Activated naive CD4-positive, alpha-beta T cell treated with anti-CD3 and anti-CD28 coated beads, Interleukin-2, amount 50 U/mL, for 72 hours (primary cell): Measurements from ENCODE around the gene TPM1. TPM values are rescaled to one million over a fixed set of nuclear protein-coding genes. Genes with fewer than 3 reads are reported as not detected.

ENCODE experiments used
- ATAC-seq, 2 donors: fragments of 150-1000 bp; cut with Tn5 transposase; 2 replicates each; pipeline ENCODE4 v1.10.0; 2021; ENCODE audit warnings: mild to moderate bottlenecking in 2 of 2, moderate library complexity in 2 of 2
- DNase-seq, 2 donors: peaks; one replicate each; pipeline ENCODE4 v3.0.0; 2021 to 2022; ENCODE audit warnings: low spot score in 2 of 2
- H3K27ac Mint-ChIP-seq, 2 donors: one replicate each; pipeline ENCODE4 v1.8.0; 2022; ENCODE audit warnings: mild to moderate bottlenecking in 2 of 2, mixed read lengths in 2 of 2
- H3K36me3 Mint-ChIP-seq, 2 donors: one replicate each; pipeline ENCODE4 v1.8.0; 2022; ENCODE audit warnings: mixed read lengths in 2 of 2
- H3K9me3 Mint-ChIP-seq, 2 donors: one replicate each; pipeline ENCODE4 v1.8.0; 2022; ENCODE audit warnings: mixed read lengths in 2 of 2
- total RNA-seq, 2 donors: library from RNA; stranded (reverse); gene quantifications; one replicate each; pipeline ENCODE4 v1.2.3, GENCODE V29; 2022

Gene TPM1
- total RNA-seq, 2 donors from 2014 or later, result 6.5 to 8.6 TPM

DNA sequence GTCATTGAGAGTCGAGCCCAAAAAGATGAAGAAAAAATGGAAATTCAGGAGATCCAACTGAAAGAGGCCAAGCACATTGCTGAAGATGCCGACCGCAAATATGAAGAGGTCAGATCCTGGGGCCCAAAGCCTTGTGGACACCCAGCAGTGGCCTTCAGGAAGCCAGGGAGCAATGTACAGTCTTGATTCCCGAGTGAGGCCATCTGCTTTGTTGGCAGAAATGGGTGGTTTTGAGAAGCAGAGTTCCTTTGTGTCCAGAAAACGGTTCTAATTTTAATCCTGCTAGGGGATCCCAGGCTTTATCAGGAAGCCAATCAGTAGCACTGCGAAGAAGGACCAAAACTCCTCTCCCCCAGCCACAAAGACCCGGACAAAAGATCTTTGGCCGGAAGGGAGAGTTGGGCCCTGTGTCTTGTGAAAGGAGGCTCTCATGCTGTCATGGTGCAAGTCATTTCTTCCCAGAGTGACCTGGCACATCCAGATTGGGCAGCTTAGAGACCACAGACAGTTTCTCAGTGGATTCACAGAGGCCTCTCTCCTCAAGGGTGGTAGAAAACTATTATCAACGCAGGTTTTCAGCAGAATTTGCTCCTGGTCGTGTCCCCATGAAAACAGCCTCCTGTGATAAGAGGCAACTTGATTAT, 17.1 kb downstream of the TPM1 start:
- H3K36me3 Mint-ChIP-seq, result peaks cover 0 to 15% of the 10 kb centered on the region in 2 donors
- H3K9me3 Mint-ChIP-seq, result no peaks in the 10 kb centered on the region
- DNase-seq (no peak), ATAC-seq (no peak)
- peak overlapping the region; percentile 5 to 30 for H3K27ac Mint-ChIP-seq

- ATAC-seq, result no peak
- DNase-seq, result no peak
- Mint-ChIP-seq H3K36me3 (peaks cover 0 to 15% of the 10 kb centered on the region in 2 donors), H3K27ac (peak overlapping the region; percentile 5 to 70), H3K9me3 (no peaks in the 10 kb centered on the region)
These were observed 18.2 kb downstream of the TPM1 start for GRCh38 chr15:63060699-63061098.

GRCh38 chr15:63061975-63062374, 19.4 kb downstream of the TPM1 start:
- no peaks in the 10 kb centered on the region for H3K9me3 Mint-ChIP-seq
- DNase-seq (no peak), ATAC-seq (no peak)
- H3K27ac Mint-ChIP-seq, result no peak overlapping the region
- H3K36me3 Mint-ChIP-seq, result peaks cover 0 to 15% of the 10 kb centered on the region in 2 donors

DNA sequence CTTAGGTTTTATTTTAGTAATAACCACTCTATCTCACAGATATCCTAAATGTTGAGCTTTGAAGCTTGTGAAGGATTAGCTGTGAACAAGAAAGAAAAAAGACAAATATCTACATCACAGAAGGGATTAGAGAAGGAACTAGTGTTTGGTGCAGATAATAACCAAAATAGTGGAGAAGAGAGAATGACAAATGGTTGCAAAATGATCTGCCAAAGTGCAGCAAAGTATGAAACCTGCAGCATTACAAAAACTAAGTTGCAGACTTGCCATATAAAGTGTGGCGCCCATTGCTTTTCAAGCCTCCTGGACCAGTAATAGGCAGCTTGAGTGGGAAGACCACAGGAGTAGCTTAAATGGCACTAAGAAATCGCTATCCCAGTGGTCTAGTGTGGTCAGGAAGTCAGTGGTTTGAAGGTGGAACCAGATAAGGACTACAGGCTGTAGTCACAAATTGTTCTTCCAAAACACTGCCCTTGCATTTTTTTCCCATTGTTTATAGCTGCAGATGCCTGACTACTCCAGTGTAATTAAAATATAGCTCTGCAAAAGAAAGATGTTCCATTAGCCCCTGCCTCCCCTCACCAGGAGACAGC, 20.7 kb downstream of the TPM1 start:
- Mint-ChIP-seq H3K27ac (no peak overlapping the region), H3K36me3 (peaks cover 0 to 15% of the 10 kb centered on the region in 2 donors), H3K9me3 (no peaks in the 10 kb centered on the region)
- ATAC-seq (no peak), DNase-seq (no peak)

DNA sequence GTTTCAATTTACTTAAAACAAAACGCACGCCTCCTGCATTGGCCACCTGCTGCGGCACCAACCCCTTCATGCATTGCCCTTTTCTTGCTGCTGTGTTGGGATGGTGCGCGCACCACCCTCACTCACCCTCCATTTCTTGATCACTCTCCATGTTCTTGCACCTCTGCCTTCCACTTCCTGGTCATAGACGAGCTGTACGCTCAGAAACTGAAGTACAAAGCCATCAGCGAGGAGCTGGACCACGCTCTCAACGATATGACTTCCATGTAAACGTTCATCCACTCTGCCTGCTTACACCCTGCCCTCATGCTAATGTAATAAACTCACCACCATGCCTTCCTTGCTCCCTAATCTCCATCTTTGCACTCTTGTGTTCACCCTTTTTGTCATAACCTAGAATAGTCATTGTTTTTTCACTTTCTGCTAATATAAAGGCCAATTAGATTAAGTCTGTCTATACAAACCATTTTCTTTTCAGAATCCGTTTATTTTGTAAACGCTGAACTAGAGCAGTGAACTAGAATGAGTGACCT, 21.4 kb downstream of the TPM1 start:
- DNase-seq (no peak), ATAC-seq (no peak)
- H3K9me3 Mint-ChIP-seq, result no peaks in the 10 kb centered on the region
- H3K27ac Mint-ChIP-seq, result peak overlapping the region in 1 of 2 donors; percentile 39
- H3K36me3 Mint-ChIP-seq, result peaks cover 0 to 15% of the 10 kb centered on the region in 2 donors

- Mint-ChIP-seq H3K36me3 (peaks cover 0 to 13% of the 10 kb centered on the region in 2 donors), H3K27ac (no peak overlapping the region), H3K9me3 (no peaks in the 10 kb centered on the region)
- ATAC-seq (no peak), DNase-seq (no peak)
These were observed 23.0 kb downstream of the TPM1 start for GRCh38 chr15:63065262-63066221.

DNA sequence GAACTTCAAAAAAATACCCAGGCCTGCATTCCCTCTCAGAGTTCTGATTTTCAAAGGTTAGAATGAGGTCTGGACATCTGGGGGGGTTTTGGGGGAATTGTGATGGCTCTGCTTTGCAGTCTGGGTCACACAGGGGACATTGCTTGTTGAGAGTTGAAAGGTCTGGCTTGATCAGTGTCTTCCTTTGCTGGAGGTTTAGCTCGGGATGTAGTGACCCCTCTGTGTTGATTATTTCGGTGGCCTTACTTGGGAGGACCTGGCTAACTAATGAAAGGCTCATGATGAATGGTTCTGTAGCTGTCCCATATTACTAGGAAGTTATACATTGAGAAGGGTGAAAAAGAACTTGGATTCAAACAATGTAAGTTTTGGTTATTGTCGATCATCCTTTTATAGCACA, 23.7 kb downstream of the TPM1 start:
- H3K9me3 Mint-ChIP-seq, result no peaks in the 10 kb centered on the region
- peaks cover 0 to 9% of the 10 kb centered on the region in 2 donors for H3K36me3 Mint-ChIP-seq
- no peak for ATAC-seq
- H3K27ac Mint-ChIP-seq, result no peak overlapping the region
- DNase-seq, result no peak

GRCh38 chr15:63067306-63067705, 24.8 kb downstream of the TPM1 start:
- H3K27ac Mint-ChIP-seq, result no peak overlapping the region
- DNase-seq (no peak), ATAC-seq (no peak)
- H3K9me3 Mint-ChIP-seq, result no peaks in the 10 kb centered on the region
- peaks cover 0 to 6% of the 10 kb centered on the region in 2 donors for H3K36me3 Mint-ChIP-seq

DNA sequence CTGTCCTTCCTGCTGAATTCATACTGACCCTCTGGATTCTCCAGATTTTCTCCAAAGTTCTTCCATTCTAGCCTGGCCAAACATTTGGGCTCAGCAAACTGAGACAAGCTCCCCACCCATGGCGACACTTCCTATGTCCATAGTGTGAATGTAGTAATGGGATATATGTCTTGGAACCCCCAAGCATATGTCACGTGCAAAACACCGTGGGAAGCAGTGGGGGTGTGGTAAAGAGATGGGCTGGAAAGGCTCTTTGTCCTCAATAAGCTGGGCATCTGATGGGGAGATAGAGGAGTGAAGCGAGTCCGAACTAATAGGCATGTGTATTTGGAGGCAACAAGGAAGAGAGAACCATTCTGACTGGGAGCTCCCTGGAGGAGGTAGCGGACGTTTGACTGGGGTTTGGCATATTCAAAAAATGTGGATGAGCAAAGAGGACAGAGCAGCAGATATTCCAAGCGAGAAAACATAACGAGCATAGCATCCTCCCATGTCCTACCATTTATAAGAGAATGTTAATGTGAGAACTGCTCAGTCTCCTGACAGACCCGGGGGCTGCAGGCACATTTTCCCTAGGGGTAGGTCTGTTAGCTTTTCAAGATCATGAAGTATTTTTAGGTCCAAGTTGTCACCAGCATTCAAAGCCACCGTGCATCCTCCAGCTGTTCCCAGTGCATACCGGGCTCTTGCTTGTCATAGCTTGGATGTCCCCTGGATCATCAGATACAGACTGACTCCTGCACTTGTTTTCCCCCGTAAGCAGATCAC, 25.6 kb downstream of the TPM1 start:
- peak overlapping the region in 1 of 2 donors; percentile 10 for H3K27ac Mint-ChIP-seq
- ATAC-seq (no peak), DNase-seq (no peak)

DNA sequence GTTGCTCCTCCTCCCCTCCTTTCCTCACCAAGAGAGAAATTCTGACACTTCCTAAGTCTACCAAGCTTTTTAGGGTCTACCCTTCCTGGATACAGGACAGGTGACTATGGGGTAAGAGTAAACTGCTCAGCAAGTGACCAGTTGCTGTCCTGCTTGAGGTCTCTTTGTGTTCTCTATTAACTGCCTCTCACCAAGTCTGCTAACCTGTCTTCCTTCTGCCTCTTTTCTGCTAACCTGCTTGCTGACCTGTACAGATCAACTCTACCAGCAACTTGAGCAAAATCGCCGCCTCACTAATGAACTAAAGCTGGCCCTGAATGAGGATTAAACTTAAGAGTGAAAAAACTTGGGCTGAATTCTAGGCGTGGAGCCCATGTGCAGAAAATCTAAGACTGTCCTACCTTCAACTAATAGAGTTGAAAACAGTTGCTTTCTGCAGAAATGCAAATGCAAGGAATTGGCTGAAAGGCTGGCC, 27.1 kb downstream of the TPM1 start:
- Mint-ChIP-seq H3K27ac (no peak overlapping the region), H3K9me3 (no peaks in the 10 kb centered on the region), H3K36me3 (no peaks in the 10 kb centered on the region)
- ATAC-seq, result no peak
- no peak for DNase-seq

More for the DNA sequence above, 25.6 kb downstream of the TPM1 start:
- Mint-ChIP-seq H3K9me3 (no peaks in the 10 kb centered on the region), H3K36me3 (peaks cover 0 to 6% of the 10 kb centered on the region in 2 donors)

GRCh38 chr15:63070681-63071129, 28.2 kb downstream of the TPM1 start:
- no peak for DNase-seq
- no peak for ATAC-seq
- Mint-ChIP-seq H3K36me3 (no peaks in the 10 kb centered on the region), H3K27ac (no peak overlapping the region), H3K9me3 (no peaks in the 10 kb centered on the region)

DNA sequence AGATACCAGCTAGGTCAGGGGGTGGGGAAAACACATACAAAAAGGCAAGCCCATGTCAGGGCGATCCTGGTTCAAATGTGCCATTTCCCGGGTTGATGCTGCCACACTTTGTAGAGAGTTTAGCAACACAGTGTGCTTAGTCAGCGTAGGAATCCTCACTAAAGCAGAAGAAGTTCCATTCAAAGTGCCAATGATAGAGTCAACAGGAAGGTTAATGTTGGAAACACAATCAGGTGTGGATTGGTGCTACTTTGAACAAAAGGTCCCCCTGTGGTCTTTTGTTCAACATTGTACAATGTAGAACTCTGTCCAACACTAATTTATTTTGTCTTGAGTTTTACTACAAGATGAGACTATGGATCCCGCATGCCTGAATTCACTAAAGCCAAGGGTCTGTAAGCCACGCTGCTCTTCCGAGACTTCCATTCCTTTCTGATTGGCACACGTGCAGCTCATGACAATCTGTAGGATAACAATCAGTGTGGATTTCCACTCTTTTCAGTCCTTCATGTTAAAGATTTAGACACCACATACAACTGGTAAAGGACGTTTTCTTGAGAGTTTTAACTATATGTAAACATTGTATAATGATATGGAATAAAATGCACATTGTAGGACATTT, 28.9 kb downstream of the TPM1 start:
- Mint-ChIP-seq H3K36me3 (no peaks in the 10 kb centered on the region), H3K27ac (no peak overlapping the region), H3K9me3 (no peaks in the 10 kb centered on the region)
- no peak for ATAC-seq
- no peak for DNase-seq

GRCh38 chr15:63072023-63072650, 29.6 kb downstream of the TPM1 start:
- DNase-seq (no peak), ATAC-seq (no peak)
- H3K27ac Mint-ChIP-seq, result no peak overlapping the region
- no peaks in the 10 kb centered on the region for H3K36me3 Mint-ChIP-seq
- H3K9me3 Mint-ChIP-seq, result no peaks in the 10 kb centered on the region

DNA sequence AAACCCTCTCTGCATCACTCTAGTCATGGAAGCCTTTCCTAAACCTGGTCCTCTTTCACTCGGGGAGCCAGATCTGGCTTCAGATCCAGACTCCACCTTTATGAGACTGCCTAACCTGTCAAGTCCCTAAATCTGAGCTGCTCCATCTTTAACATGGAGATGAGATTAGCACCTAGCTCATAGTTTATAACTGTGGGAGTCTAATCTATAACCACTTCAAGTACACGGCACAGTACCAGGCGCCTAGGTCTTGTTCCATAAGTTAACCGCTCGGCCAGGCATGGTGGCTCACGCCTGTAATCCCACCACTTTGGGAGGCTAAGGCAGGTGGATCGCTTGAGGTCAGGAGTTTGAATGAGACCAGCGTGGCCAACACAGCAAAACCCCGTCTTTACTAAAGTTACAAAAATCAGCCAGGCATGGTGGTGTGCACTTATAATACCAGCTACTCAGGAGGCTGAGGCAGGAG, 30.3 kb downstream of the TPM1 start:
- ATAC-seq, result no peak
- H3K27ac Mint-ChIP-seq, result no peak overlapping the region
- no peaks in the 10 kb centered on the region for H3K36me3 Mint-ChIP-seq
- no peaks in the 10 kb centered on the region for H3K9me3 Mint-ChIP-seq
- no peak for DNase-seq

- Mint-ChIP-seq H3K9me3 (no peaks in the 10 kb centered on the region), H3K27ac (no peak overlapping the region), H3K36me3 (no peaks in the 10 kb centered on the region)
- ATAC-seq (no peak), DNase-seq (no peak)
These were observed 31.1 kb downstream of the TPM1 start for GRCh38 chr15:63073497-63074172.
